Measurements from ENCODE around the gene SGK1. TPM values are rescaled to one million over a fixed set of nuclear protein-coding genes. Genes with fewer than 3 reads are reported as not detected.
"Not testable (repeated sequence)": the region's sequence is repeated elsewhere in the genome, so short reads cannot be mapped to it uniquely, and the experiment has no call there.

The SGK1 gene
- total RNA-seq, 4 donors from 2014 or later: 15.1 to 38.2 (median 25.5) TPM

DNA sequence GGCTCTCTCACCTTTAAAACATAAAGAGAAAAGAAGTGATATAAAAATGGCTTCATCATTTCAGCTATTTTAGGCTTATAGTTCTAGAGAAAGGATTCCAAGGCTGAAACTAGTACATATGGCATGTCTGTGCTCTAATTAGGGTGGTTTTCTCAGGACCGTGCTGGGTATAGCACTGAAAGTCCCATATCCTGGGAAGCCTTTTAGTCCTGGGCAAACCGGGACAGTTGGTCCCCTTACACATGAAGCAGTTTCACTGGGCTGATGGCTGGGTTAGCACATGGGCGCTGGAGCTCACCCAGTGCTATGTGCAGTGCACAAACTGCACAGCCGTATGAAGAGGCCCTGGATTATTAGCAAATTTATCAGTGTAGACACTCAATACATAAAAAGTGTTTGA is 110.5 kb downstream of the SGK1 start:
- ATAC-seq: no peak
- WGBS, 2 donors (ENCODE audit: low coverage in 1 of 2): 69 to 83% methylated on average over 2 to 4 of the region's 4 CpGs
- H3K9me3 ChIP-seq: peaks cover 0 to 8% (median 0%) of the 10 kb centered on the region in 3 donors
- no peak overlapping the region for H3K27ac ChIP-seq
- H3K36me3 ChIP-seq: no peaks in the 10 kb centered on the region
- TF ChIP-seq, protein P1, sequence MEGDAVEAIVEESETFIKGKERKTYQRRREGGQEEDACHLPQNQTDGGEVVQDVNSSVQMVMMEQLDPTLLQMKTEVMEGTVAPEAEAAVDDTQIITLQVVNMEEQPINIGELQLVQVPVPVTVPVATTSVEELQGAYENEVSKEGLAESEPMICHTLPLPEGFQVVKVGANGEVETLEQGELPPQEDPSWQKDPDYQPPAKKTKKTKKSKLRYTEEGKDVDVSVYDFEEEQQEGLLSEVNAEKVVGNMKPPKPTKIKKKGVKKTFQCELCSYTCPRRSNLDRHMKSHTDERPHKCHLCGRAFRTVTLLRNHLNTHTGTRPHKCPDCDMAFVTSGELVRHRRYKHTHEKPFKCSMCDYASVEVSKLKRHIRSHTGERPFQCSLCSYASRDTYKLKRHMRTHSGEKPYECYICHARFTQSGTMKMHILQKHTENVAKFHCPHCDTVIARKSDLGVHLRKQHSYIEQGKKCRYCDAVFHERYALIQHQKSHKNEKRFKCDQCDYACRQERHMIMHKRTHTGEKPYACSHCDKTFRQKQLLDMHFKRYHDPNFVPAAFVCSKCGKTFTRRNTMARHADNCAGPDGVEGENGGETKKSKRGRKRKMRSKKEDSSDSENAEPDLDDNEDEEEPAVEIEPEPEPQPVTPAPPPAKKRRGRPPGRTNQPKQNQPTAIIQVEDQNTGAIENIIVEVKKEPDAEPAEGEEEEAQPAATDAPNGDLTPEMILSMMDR (IDR thresholded peaks at IDR 0.05): no peak
- TF ChIP-seq EP300 (IDR thresholded peaks at IDR 0.05) (no peak), POLR2AphosphoS5 (IDR thresholded peaks at IDR 0.05) (no peak), POLR2A (IDR thresholded peaks at IDR 0.05) (no peak)
- no peak overlapping the region for H3K4me3 ChIP-seq
- no peaks in the 10 kb centered on the region for H3K27me3 ChIP-seq
- no peaks in the 10 kb centered on the region for H3K4me1 ChIP-seq

GRCh38 chr6:134205366-134205765 is 112.5 kb downstream of the SGK1 start:
- H3K36me3 ChIP-seq: no peaks in the 10 kb centered on the region
- ATAC-seq: no peak
- TF ChIP-seq, protein P1 (IDR thresholded peaks at IDR 0.05): no peak
- no peak for TF ChIP-seq EP300 (IDR thresholded peaks at IDR 0.05)
- TF ChIP-seq POLR2AphosphoS5 (IDR thresholded peaks at IDR 0.05): no peak
- no peak for TF ChIP-seq POLR2A (IDR thresholded peaks at IDR 0.05)
- no peak overlapping the region for H3K4me3 ChIP-seq
- 91 to 94% methylated on average over 4 of the region's 4 CpGs for WGBS, 2 donors (ENCODE audit: low coverage in 1 of 2)
- peaks cover 0 to 8% (median 0%) of the 10 kb centered on the region in 3 donors for H3K9me3 ChIP-seq
- H3K27ac ChIP-seq: no peak overlapping the region
- H3K27me3 ChIP-seq: no peaks in the 10 kb centered on the region
- H3K4me1 ChIP-seq: no peaks in the 10 kb centered on the region

GRCh38 chr6:134204759-134205158 is 113.2 kb downstream of the SGK1 start:
- not testable (repeated sequence) for ATAC-seq, H3K9me3 ChIP-seq, H3K4me3 ChIP-seq, H3K27ac ChIP-seq, H3K27me3 ChIP-seq, H3K4me1 ChIP-seq, H3K36me3 ChIP-seq
- WGBS, 2 donors (ENCODE audit: low coverage in 1 of 2): 100% methylated on average over 1 of the region's 1 CpG

DNA sequence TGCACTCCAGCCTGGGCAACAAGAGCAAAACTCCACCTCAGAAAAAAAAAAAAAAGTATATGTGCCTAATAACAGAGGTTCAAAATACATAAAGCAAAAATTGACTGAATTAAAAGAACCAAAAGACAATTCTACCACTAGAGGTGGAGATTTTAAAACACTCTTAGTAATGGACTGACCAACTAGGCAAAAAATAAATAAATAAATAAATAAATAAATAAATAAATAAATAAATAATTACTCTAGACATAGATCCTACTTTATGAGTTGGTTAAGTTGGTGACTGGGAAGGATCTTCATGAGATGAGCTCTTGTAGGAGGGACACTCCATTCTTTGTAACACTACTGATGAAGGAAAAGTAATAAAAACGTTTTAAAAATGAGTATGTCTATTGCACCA is 113.9 kb downstream of the SGK1 start:
- Histone ChIP-seq H3K27me3 (no peaks in the 10 kb centered on the region), H3K27ac (no peak overlapping the region), H3K36me3 (no peaks in the 10 kb centered on the region), H3K4me1 (no peaks in the 10 kb centered on the region), H3K9me3 (peaks cover 0 to 8% (median 0%) of the 10 kb centered on the region in 3 donors), H3K4me3 (no peak overlapping the region)
- ATAC-seq: no peak
- 70 to 75% methylated on average over 1 of the region's 1 CpG for WGBS, 2 donors (ENCODE audit: low coverage in 1 of 2)
- no peak for TF ChIP-seq POLR2AphosphoS5 (IDR thresholded peaks at IDR 0.05)
- TF ChIP-seq, protein P1 (IDR thresholded peaks at IDR 0.05): no peak
- TF ChIP-seq EP300 (IDR thresholded peaks at IDR 0.05): no peak
- TF ChIP-seq POLR2A (IDR thresholded peaks at IDR 0.05): no peak

DNA sequence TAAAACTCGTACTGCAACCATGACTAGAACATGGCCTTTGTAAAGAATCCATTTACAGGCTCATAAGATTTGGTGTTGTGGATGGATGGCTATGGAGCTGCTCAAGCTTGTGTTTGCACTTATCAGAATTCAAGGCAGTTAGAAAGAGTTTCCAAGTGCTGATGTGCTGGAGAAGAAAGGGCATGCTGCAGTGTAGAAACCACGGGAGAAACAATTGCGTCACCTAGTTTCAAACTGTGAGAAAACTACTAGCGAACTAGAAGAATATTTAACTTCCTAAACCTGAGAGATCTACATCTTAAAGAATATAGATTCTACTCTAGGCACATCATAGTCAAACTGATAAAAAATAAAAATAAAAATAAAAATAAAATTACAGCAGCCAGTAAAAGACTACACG is 116.2 kb downstream of the SGK1 start:
- Histone ChIP-seq H3K4me1 (no peaks in the 10 kb centered on the region), H3K4me3 (no peak overlapping the region), H3K9me3 (peaks cover 0 to 8% (median 0%) of the 10 kb centered on the region in 3 donors), H3K27me3 (no peaks in the 10 kb centered on the region), H3K36me3 (no peaks in the 10 kb centered on the region), H3K27ac (no peak overlapping the region)
- TF ChIP-seq POLR2AphosphoS5 (IDR thresholded peaks at IDR 0.05) (no peak), EP300 (IDR thresholded peaks at IDR 0.05) (no peak), POLR2A (IDR thresholded peaks at IDR 0.05) (no peak)
- TF ChIP-seq, protein P1 (IDR thresholded peaks at IDR 0.05): no peak
- WGBS, 2 donors (ENCODE audit: low coverage in 1 of 2): 81 to 90% methylated on average over 5 of the region's 5 CpGs
- ATAC-seq: no peak
